GM19351 (cell line): ENCODE measurements around the gene DLGAP1.

Experiments
- ATAC-seq: cut with Tn5 transposase; IDR thresholded peaks from one replicate; pipeline ENCODE4 v1.9.1; 2021; ENCODE audit warnings: mild to moderate bottlenecking, moderate library complexity; ENCODE audit not compliant: unreplicated experiment

DLGAP1 gene

GRCh38 chr18:3960977-3961376 lies 494.1 kb downstream of the DLGAP1 start:
- no peak for ATAC-seq

GRCh38 chr18:3960142-3960541 lies 495.0 kb downstream of the DLGAP1 start:
- ATAC-seq = no peak

- no peak for ATAC-seq
Measured at GRCh38 chr18:3952031-3952430, 503.1 kb downstream of the DLGAP1 start.

GRCh38 chr18:3950668-3951404 lies 504.3 kb downstream of the DLGAP1 start:
- no peak for ATAC-seq

GRCh38 chr18:3948958-3949357 lies 506.1 kb downstream of the DLGAP1 start:
- ATAC-seq = no peak

GRCh38 chr18:3947383-3947782 lies 507.7 kb downstream of the DLGAP1 start:
- peak; percentile 77 for ATAC-seq

GRCh38 chr18:3935305-3935704 lies 519.8 kb downstream of the DLGAP1 start:
- no peak for ATAC-seq

- ATAC-seq = no peak
Measured at GRCh38 chr18:3932276-3932675, 522.8 kb downstream of the DLGAP1 start.

- ATAC-seq = no peak
Measured at GRCh38 chr18:3931542-3932112, 523.5 kb downstream of the DLGAP1 start.

GRCh38 chr18:3931013-3931315 lies 524.1 kb downstream of the DLGAP1 start:
- no peak for ATAC-seq

GRCh38 chr18:3930126-3931012 lies 524.7 kb downstream of the DLGAP1 start:
- ATAC-seq = no peak

- no peak for ATAC-seq
Measured at GRCh38 chr18:3924455-3924854, 530.7 kb downstream of the DLGAP1 start.

- ATAC-seq = no peak
Measured at GRCh38 chr18:3923750-3924149, 531.4 kb downstream of the DLGAP1 start.

GRCh38 chr18:3921826-3922225 lies 533.3 kb downstream of the DLGAP1 start:
- ATAC-seq = no peak

GRCh38 chr18:3920832-3921231 lies 534.3 kb downstream of the DLGAP1 start:
- no peak for ATAC-seq

- ATAC-seq = no peak
Measured at GRCh38 chr18:3919396-3920061, 535.6 kb downstream of the DLGAP1 start.

GRCh38 chr18:3916082-3916481 lies 539.0 kb downstream of the DLGAP1 start:
- no peak for ATAC-seq

GRCh38 chr18:3914833-3915610 lies 540.1 kb downstream of the DLGAP1 start:
- ATAC-seq = no peak

GRCh38 chr18:3914109-3914508 lies 541.0 kb downstream of the DLGAP1 start:
- no peak for ATAC-seq

- no peak for ATAC-seq
Measured at GRCh38 chr18:3912705-3913104, 542.4 kb downstream of the DLGAP1 start.

- no peak for ATAC-seq
Measured at GRCh38 chr18:3911413-3911812, 543.7 kb downstream of the DLGAP1 start.
